Stimulated activated CD8-positive, alpha-beta memory T cell treated with anti-CD3 and anti-CD28 coated beads, Interleukin-7, amount 100 ng/mL, for 24 hours (primary cell): Measurements from ENCODE around the gene DAB2IP.

ENCODE experiments used
- DNase-seq: peaks from one replicate; pipeline ENCODE4 v3.0.0-alpha.2; 2020; ENCODE audit warnings: low read depth

The DAB2IP gene

GRCh38 chr9:121744687-121745395 is 93.4 kb downstream of the DAB2IP start:
- DNase-seq, result no peak

- no peak for DNase-seq
Measured at GRCh38 chr9:121745396-121745695, 93.9 kb downstream of the DAB2IP start.

DNA sequence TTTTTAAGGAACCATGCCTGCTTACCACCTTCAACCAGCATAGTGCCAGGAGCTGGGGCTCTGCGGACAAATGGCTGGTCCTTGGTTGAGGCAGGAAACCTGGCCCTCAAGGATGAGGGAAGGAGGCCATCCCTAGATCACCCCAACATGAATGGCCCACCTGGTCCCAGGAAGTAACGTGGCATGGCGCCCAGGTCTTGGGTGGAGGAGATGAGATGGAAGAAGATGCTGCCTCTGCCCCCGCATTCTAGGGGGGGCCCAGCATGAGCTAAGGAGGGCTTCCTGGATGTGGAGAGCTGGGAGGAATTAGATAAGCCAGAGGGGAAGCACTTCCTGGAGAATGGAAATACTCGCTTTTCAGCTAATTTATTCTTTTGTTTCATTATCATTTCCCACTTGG is 95.0 kb downstream of the DAB2IP start:
- no peak for DNase-seq

DNA sequence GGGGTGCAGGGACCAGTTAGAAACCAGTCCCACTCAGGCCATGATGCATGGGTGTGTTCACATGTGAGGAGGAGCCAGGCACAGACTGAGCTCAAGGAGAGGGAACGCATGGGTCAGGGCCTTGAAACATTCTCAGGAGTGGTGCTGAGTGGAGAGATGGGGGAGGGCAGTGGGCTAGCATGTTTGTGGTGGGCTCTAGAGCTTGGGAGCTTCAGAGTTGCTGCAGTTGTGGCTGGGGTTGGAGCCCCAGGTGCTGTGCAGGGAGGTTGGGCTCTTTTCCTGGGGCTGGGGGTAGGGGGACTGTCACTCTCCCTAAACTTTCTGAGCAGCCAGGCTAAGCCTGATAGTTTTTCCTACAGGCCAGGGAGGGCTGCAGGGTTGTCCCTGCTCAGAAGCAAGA is 95.4 kb downstream of the DAB2IP start:
- DNase-seq, result no peak

GRCh38 chr9:121748074-121748473 is 96.6 kb downstream of the DAB2IP start:
- DNase-seq, result no peak

GRCh38 chr9:121748727-121749423 is 97.4 kb downstream of the DAB2IP start:
- no peak for DNase-seq

DNA sequence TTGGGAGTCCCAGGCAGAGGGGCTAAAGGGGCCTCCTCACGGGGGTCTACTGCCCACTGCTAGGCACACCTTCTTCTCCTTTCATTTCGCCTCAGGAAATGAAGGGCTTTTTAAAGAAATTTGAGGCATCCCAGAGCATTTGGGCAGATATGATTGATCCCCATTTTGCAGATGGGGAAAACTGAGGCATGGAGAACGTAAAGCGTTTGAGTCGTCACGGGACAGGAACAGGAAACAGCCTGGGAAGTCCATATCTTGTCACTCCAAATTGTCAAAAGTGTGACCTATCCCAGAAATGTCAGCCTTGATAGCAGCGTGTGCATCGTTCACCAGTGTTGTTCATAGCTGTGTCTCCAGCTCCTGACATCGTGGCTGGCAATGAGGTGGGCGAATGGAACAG is 98.2 kb downstream of the DAB2IP start:
- DNase-seq, result no peak

- no peak for DNase-seq
Measured at GRCh38 chr9:121750259-121750714, 98.9 kb downstream of the DAB2IP start.

- DNase-seq, result no peak
Measured at GRCh38 chr9:121750715-121751623, 99.5 kb downstream of the DAB2IP start.

GRCh38 chr9:121751686-121752445 is 100.4 kb downstream of the DAB2IP start:
- no peak for DNase-seq

DNA sequence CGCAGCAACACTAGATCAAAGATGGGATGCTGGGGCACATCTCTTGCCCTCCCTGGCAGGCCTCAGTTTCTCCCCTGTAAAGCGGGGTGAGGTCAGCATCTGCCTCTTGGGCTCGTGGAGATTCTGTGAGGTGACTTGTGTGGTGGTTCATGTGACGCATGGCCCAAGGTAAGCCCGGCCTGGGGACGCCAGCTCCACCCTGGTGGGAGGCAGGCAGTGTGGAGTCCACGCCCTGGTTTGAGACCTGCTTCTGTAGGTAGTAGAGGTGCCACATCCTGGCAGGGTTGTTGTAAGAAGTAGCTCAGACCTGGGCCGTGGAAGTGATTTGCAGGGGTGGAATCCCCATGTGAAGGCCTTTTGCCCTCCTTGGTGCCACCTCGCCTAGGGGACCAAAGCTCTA is 101.5 kb downstream of the DAB2IP start:
- no peak for DNase-seq

DNA sequence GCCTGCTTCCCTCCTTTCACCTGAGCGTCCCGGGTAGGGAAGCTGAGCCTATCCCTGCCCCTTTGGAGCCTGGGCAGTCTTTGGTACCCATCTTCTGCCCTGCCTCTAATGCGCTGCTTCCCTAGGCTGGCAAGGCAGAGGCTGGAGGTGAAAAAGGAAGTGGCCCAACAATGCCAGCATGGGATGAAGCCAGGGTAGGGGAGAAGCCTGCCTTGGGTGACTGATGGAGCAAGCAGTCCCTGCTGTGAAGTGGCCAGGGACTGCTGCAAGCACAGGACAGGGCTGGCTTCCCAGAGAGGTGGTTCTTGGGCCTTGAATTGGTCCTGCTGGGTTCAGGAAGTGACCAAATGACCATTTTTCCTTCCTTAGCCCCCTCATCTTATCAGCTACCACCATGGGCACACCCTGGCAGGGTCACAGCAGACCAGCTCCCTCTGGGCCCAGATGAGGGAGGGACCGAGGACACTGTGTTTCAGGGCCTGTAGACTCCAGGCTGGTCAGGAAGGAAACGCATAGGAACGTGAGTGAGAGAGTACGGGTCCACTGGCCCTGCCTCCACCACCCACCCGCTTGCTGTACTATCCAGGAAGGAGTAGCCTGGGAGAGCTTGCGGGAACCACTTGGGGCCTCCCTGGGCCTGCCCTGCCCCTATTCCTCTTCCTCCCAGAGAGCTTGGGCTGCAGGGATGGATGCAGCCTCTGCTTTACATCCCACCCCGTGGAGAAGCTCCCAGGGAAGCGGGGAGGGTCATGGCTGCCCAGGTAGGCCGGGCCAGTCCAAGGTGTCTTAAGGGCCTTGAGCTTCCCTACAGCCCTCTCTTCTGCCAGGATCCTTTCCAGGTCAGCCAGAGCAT is 102.6 kb downstream of the DAB2IP start:
- DNase-seq, result no peak

DNA sequence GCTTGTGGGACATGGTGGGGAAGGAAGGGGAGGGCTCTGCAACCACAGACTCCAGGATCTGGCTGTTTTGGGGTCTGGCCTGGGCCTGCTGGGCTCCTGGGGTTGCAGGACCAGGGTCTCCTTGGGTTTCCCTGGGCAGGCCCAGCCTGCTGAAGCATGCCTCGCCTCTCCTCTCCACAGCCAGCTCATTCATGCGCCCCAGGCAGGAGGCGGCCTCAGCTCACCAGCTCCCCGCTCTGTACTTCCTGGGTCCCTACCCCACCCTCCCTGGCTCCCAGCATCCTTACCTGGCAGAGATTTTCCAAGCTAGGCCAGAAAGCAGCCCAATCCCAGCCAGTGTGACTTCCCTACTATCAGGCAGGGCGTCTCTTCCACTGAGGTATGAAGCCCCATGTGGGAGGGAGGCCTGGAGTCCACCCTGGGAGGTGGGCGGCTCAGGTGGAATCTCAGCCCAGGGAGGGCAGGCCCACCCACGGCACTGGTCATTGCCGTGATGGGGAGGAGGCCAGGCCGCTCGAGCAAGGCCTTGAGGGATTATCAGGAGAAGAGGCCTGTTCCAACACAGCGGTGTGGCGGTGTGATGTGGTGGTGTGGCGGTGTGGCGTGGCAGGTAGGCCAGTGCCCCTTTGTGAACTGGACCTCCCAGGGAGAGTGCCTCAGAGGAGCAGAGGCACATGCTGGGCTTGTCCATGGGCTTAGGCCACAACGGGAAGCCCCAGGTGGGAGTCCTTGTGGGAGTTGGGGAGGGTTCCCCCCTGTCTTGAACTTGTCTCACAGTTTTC is 103.4 kb downstream of the DAB2IP start:
- no peak for DNase-seq

- no peak for DNase-seq
Measured at GRCh38 chr9:121755581-121755980, 104.1 kb downstream of the DAB2IP start.

- DNase-seq, result no peak
Measured at GRCh38 chr9:121756474-121757280, 105.2 kb downstream of the DAB2IP start.

DNA sequence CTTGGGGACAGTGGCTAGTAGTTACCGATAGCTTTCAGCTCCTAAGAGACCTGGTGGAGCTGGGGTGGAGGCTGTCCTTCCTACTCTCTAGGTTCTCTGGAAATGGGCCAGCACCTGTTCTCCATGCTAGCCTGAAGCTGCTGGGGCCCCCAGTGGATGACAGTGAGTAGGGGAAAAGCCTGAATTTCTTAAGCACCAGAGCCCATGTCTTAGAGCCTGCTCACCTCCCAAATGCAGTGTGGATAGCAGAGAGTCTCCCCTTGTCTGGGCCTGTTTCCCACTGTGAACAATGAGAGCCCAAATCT is 105.8 kb downstream of the DAB2IP start:
- no peak for DNase-seq

DNA sequence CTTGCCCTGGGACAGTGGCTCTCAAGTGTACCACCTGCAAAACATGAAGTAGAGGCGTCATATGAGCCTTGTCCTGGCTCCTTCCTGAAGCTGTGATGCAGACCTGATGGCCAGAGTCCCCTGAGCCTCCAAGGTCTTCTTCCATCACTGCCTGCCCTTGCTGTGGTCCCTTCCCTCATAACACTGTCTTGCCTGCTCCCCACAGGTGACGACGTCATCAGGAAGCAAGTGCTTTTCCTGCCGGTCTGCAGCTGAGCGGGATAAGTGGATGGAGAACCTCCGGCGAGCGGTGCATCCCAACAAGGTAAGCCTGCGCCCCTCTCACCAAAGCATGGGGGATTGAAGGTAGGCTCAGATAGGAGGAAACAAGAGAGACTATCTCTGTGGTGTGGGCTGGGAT is 107.3 kb downstream of the DAB2IP start:
- DNase-seq, result no peak

GRCh38 chr9:121759996-121760395 is 108.6 kb downstream of the DAB2IP start:
- no peak for DNase-seq

DNA sequence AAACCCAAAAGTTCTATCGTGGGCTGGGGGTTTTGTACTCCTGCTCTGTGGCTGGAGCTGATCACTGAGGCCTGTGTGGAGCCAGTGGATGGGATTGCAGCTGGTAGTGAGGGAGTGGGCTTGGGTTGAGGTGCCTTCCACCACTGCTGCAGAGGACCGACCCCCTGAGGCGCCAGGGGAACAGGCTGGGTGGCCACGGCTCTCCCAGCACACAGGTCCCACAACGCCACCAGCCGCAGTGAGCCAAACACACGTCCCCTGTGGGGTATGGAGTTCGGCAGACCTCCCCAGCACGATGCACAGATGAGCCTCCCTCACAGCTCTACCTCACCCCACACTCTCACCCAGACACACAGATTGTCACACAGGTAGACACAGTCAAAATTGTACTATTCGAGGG is 109.1 kb downstream of the DAB2IP start:
- DNase-seq, result no peak

GRCh38 chr9:121763131-121763530 is 111.7 kb downstream of the DAB2IP start:
- no peak for DNase-seq
